ENCODE results near the gene UBE2D2.

- TF ChIP-seq CTCF (IDR thresholded peaks at IDR 0.05) (no peak), POLR2AphosphoS5 (IDR thresholded peaks at IDR 0.05) (no peak)
These were observed 32.7 kb downstream of the UBE2D2 start for GRCh38 chr5:139593716-139594319.

Measured in esophagus muscularis mucosa (tissue), 3 donors.